Fibroblast of pulmonary artery (primary cell): ENCODE results near the gene LRRC74B.

Experiments
- DNase-seq: peaks from one replicate; pipeline ENCODE4 v3.0.0-alpha.2; 2010; ENCODE audit warnings: low read depth
- H3K4me3 ChIP-seq: replicated peaks from 2 replicates; pipeline ENCODE4 v1.5.1; 2011; ENCODE audit warnings: low read depth, mild to moderate bottlenecking, control low read depth, low read length, moderate library complexity
- TF ChIP-seq, protein P1 (sequence below): IDR thresholded peaks from 2 replicates; pipeline ENCODE4 v1.5.1; 2011; ENCODE audit warnings: mild to moderate bottlenecking, control low read depth, low read length, inconsistent platforms; ENCODE audit errors: missing control alignments

The LRRC74B gene

DNA sequence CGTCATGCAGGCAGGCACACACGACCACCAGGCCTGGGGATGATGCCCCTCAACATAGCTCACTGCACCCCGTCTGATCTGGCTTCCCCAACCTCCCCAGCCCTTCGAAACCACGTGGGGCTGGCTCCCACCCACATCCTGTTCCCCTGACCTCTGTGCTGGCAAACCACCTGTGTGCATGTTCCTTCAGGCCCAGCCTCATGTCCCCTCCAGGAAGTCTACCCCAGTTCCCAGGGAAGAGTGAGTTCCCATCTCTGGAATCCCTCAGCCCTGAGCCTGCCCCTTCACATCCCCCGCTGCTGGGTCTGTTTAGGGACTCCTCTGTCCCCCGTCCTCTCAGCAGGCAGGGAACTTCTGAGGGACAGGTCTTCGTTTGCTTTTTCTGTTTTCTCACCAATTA, 20.5 kb upstream of the LRRC74B start:
- no peak for DNase-seq
- no peak overlapping the region for H3K4me3 ChIP-seq
- TF ChIP-seq, protein P1, sequence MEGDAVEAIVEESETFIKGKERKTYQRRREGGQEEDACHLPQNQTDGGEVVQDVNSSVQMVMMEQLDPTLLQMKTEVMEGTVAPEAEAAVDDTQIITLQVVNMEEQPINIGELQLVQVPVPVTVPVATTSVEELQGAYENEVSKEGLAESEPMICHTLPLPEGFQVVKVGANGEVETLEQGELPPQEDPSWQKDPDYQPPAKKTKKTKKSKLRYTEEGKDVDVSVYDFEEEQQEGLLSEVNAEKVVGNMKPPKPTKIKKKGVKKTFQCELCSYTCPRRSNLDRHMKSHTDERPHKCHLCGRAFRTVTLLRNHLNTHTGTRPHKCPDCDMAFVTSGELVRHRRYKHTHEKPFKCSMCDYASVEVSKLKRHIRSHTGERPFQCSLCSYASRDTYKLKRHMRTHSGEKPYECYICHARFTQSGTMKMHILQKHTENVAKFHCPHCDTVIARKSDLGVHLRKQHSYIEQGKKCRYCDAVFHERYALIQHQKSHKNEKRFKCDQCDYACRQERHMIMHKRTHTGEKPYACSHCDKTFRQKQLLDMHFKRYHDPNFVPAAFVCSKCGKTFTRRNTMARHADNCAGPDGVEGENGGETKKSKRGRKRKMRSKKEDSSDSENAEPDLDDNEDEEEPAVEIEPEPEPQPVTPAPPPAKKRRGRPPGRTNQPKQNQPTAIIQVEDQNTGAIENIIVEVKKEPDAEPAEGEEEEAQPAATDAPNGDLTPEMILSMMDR, result no peak

GRCh38 chr22:21025763-21026755, 19.7 kb upstream of the LRRC74B start:
- TF ChIP-seq, protein P1, result no peak
- DNase-seq, result no peak
- no peak overlapping the region for H3K4me3 ChIP-seq

GRCh38 chr22:21026783-21027692, 18.7 kb upstream of the LRRC74B start:
- TF ChIP-seq, protein P1, result no peak
- peak; percentile 67 for DNase-seq
- H3K4me3 ChIP-seq, result no peak overlapping the region

- no peak overlapping the region for H3K4me3 ChIP-seq
- TF ChIP-seq, protein P1, result no peak
- no peak for DNase-seq
Observed at GRCh38 chr22:21028277-21029251, 17.2 kb upstream of the LRRC74B start.

- no peak overlapping the region for H3K4me3 ChIP-seq
- TF ChIP-seq, protein P1, result no peak
- DNase-seq, result no peak
Observed at GRCh38 chr22:21029486-21030025, 16.2 kb upstream of the LRRC74B start.

DNA sequence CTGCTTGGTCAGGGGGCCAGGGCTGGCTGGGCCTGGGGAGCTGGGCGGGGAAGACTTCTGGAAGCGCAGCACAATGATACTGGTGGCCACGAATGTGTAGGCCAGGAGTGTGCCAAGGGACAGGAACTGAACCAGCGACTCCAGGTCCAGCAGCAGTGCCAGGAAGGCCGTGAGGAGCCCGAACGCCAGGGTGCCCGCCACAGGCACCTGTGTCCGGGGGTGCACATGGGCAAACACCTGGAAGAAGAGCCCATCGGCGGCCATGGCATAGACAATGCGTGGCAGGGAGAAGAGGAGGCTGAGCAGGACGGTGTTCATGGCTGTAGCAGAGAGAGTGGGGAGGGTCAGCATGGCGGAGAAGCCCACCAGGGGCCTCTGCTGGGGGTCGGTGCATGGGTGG, 15.7 kb upstream of the LRRC74B start:
- TF ChIP-seq, protein P1, result no peak
- no peak for DNase-seq
- H3K4me3 ChIP-seq, result no peak overlapping the region
